OCI-LY1 (cell line): Measurements from ENCODE around the gene GAPDHS.

Source experiments
- EZH2 ChIP-seq: fragments of 200-600 bp; sonication (generic), shearing (Covaris generic); IDR thresholded peaks from 2 replicates; pipeline ENCODE4 v1.8.0; 2017; ENCODE audit warnings: borderline replicate concordance, mixed run types, mild to moderate bottlenecking, antibody characterized with exemption, low read length, moderate library complexity, mixed read lengths
- TF ChIP-seq, protein P1 (sequence below): fragments of 200-600 bp; sonication (generic), shearing (Covaris generic); IDR thresholded peaks from 2 replicates; pipeline ENCODE4 v1.5.1; 2017; ENCODE audit warnings: mild to moderate bottlenecking, antibody characterized with exemption, low read length, moderate library complexity, mixed read lengths

DNA sequence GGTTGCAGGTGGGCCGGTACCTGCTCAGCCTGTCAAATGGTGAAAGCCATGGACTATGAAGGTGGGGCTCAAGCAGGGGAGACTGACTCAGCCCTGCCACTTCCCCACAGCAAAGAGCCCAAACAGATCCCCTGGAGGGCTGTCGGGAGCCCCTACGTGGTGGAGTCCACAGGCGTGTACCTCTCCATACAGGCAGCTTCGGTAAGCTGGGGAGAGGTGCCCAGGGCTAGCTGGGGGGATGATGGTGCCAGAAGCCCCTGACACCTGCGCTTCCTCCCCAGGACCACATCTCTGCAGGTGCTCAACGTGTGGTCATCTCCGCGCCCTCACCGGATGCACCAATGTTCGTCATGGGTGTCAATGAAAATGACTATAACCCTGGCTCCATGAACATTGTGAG, 9.0 kb downstream of the GAPDHS start:
- TF ChIP-seq EZH2, result no peak
- TF ChIP-seq, protein P1, sequence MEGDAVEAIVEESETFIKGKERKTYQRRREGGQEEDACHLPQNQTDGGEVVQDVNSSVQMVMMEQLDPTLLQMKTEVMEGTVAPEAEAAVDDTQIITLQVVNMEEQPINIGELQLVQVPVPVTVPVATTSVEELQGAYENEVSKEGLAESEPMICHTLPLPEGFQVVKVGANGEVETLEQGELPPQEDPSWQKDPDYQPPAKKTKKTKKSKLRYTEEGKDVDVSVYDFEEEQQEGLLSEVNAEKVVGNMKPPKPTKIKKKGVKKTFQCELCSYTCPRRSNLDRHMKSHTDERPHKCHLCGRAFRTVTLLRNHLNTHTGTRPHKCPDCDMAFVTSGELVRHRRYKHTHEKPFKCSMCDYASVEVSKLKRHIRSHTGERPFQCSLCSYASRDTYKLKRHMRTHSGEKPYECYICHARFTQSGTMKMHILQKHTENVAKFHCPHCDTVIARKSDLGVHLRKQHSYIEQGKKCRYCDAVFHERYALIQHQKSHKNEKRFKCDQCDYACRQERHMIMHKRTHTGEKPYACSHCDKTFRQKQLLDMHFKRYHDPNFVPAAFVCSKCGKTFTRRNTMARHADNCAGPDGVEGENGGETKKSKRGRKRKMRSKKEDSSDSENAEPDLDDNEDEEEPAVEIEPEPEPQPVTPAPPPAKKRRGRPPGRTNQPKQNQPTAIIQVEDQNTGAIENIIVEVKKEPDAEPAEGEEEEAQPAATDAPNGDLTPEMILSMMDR, result no peak
